ENCODE data around the gene ACVR1B.

ACVR1B gene

GRCh38 chr12:51937926-51938325, 13.6 kb upstream of the ACVR1B start:
- TF ChIP-seq MYC (IDR thresholded peaks at IDR 0.05; ENCODE audit: low read depth, low read length) (no peak), POLR2A (IDR thresholded peaks at IDR 0.05; ENCODE audit: extremely low read depth, insufficient read length) (no peak)
- TF ChIP-seq, protein P1, sequence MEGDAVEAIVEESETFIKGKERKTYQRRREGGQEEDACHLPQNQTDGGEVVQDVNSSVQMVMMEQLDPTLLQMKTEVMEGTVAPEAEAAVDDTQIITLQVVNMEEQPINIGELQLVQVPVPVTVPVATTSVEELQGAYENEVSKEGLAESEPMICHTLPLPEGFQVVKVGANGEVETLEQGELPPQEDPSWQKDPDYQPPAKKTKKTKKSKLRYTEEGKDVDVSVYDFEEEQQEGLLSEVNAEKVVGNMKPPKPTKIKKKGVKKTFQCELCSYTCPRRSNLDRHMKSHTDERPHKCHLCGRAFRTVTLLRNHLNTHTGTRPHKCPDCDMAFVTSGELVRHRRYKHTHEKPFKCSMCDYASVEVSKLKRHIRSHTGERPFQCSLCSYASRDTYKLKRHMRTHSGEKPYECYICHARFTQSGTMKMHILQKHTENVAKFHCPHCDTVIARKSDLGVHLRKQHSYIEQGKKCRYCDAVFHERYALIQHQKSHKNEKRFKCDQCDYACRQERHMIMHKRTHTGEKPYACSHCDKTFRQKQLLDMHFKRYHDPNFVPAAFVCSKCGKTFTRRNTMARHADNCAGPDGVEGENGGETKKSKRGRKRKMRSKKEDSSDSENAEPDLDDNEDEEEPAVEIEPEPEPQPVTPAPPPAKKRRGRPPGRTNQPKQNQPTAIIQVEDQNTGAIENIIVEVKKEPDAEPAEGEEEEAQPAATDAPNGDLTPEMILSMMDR (IDR thresholded peaks at IDR 0.05; ENCODE audit: low read depth, low read length) = no peak
- TF ChIP-seq, protein P2, sequence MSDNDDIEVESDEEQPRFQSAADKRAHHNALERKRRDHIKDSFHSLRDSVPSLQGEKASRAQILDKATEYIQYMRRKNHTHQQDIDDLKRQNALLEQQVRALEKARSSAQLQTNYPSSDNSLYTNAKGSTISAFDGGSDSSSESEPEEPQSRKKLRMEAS (IDR thresholded peaks at IDR 0.05; ENCODE audit: low read depth, low read length) = no peak
- DNase-seq (ENCODE audit: low read depth) = no peak
- no peak overlapping the region for H3K4me3 ChIP-seq (ENCODE audit: low read depth, low read length)

- DNase-seq (ENCODE audit: low read depth) = no peak
- TF ChIP-seq MYC (IDR thresholded peaks at IDR 0.05; ENCODE audit: low read depth, low read length) (no peak), POLR2A (IDR thresholded peaks at IDR 0.05; ENCODE audit: extremely low read depth, insufficient read length) (no peak)
- TF ChIP-seq, protein P2 (IDR thresholded peaks at IDR 0.05; ENCODE audit: low read depth, low read length) = no peak
- TF ChIP-seq, protein P1 (IDR thresholded peaks at IDR 0.05; ENCODE audit: low read depth, low read length) = no peak
- H3K4me3 ChIP-seq (ENCODE audit: low read depth, low read length) = no peak overlapping the region
Measured at GRCh38 chr12:51938726-51939125, 12.8 kb upstream of the ACVR1B start.

GRCh38 chr12:51941011-51941581, 10.4 kb upstream of the ACVR1B start:
- DNase-seq (ENCODE audit: low read depth) = no peak
- H3K4me3 ChIP-seq (ENCODE audit: low read depth, low read length) = no peak overlapping the region
- TF ChIP-seq, protein P2 (IDR thresholded peaks at IDR 0.05; ENCODE audit: low read depth, low read length) = no peak
- no peak for TF ChIP-seq POLR2A (IDR thresholded peaks at IDR 0.05; ENCODE audit: extremely low read depth, insufficient read length)
- TF ChIP-seq, protein P1 (IDR thresholded peaks at IDR 0.05; ENCODE audit: low read depth, low read length) = no peak
- TF ChIP-seq MYC (IDR thresholded peaks at IDR 0.05; ENCODE audit: low read depth, low read length) = no peak

DNA sequence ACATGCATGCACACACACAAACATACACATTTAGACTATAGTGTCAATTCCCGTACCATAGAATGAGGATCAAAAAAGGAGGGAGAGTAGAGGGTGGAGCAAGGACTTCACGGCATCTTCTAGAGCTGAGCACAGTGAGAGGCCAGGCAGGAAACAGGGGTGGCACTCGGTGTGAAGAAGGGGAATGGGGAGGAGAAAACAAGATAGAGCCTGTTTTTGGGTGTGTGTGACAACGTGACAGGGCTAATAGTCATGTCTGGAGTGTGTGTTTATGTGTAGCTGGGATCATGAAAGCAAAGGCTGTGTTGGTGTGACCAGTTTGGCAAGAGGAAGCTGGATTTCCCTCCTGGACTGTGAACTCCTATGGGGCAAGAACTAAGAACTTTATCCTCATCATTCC, 9.9 kb upstream of the ACVR1B start:
- DNase-seq (ENCODE audit: low read depth) = no peak
- H3K4me3 ChIP-seq (ENCODE audit: low read depth, low read length) = no peak overlapping the region
- TF ChIP-seq MYC (IDR thresholded peaks at IDR 0.05; ENCODE audit: low read depth, low read length) (no peak), POLR2A (IDR thresholded peaks at IDR 0.05; ENCODE audit: extremely low read depth, insufficient read length) (no peak)
- TF ChIP-seq, protein P1 (IDR thresholded peaks at IDR 0.05; ENCODE audit: low read depth, low read length) = no peak
- TF ChIP-seq, protein P2 (IDR thresholded peaks at IDR 0.05; ENCODE audit: low read depth, low read length) = no peak

GRCh38 chr12:51942056-51942455, 9.4 kb upstream of the ACVR1B start:
- TF ChIP-seq POLR2A (IDR thresholded peaks at IDR 0.05; ENCODE audit: extremely low read depth, insufficient read length) (no peak), MYC (IDR thresholded peaks at IDR 0.05; ENCODE audit: low read depth, low read length) (no peak)
- TF ChIP-seq, protein P2 (IDR thresholded peaks at IDR 0.05; ENCODE audit: low read depth, low read length) = no peak
- TF ChIP-seq, protein P1 (IDR thresholded peaks at IDR 0.05; ENCODE audit: low read depth, low read length) = no peak
- H3K4me3 ChIP-seq (ENCODE audit: low read depth, low read length) = no peak overlapping the region
- no peak for DNase-seq (ENCODE audit: low read depth)
